Cardiac muscle cell (in vitro differentiated cells and primary cell): ENCODE measurements around the gene KLHL17. TPM values are rescaled to one million over a fixed set of nuclear protein-coding genes. Genes with fewer than 3 reads are reported as not detected.
"Not testable (repeated sequence)": the region's sequence is repeated elsewhere in the genome, so short reads cannot be mapped to it uniquely, and the experiment has no call there.

Experiments
- DNase-seq, 2 donors: peaks; one replicate each; pipeline versions ENCODE4 v3.0.0 to v3.0.0-alpha.2; 2010 to 2017; ENCODE audit warnings: low read depth in 1 of 2, low spot score in 1 of 2
- H3K27ac ChIP-seq: fragments of 200-600 bp; sonication (generic); 2 replicates; pipeline ENCODE4 v1.5.1; 2016
- H3K27me3 ChIP-seq: fragments of 200-600 bp; sonication (generic); 2 replicates; pipeline ENCODE4 v1.6.0; 2016; ENCODE audit warnings: control low read depth
- H3K36me3 ChIP-seq: fragments of 200-600 bp; sonication (generic); 2 replicates; pipeline ENCODE4 v1.5.1; 2016; ENCODE audit warnings: control low read depth
- H3K4me1 ChIP-seq: fragments of 200-600 bp; sonication (generic); 2 replicates; pipeline ENCODE4 v1.8.1; 2017; ENCODE audit warnings: low read depth, mild to moderate bottlenecking, mixed run types
- H3K4me3 ChIP-seq: fragments of 200-600 bp; sonication (generic); 2 replicates; pipeline ENCODE4 v1.5.1; 2016; ENCODE audit warnings: mild to moderate bottlenecking
- H3K9me3 ChIP-seq: fragments of 200-600 bp; sonication (generic); 2 replicates; pipeline ENCODE4 v1.5.1; 2017; ENCODE audit warnings: low read depth, mild to moderate bottlenecking, control low read depth
- polyA plus RNA-seq: library from polyadenylated mRNA; unstranded; fragments of >200 nt; fragmentation: Nextera tagmentation; extraction: Ambion mirVana; gene quantifications from 2 replicates; pipeline ENCODE4 v1.2.1, GENCODE V29; 2016
- total RNA-seq: library from RNA; depleted of rRNA; stranded (reverse); fragments of >200 nt; gene quantifications from 2 replicates; pipeline ENCODE4 v1.2.3, GENCODE V29; 2016
- TF ChIP-seq, protein P1 (sequence below): IDR thresholded peaks from 2 replicates; pipeline ENCODE4 v1.5.1; 2012; ENCODE audit warnings: low read depth, mild to moderate bottlenecking, low read length

Gene KLHL17
- total and polyA plus RNA-seq, 2 experiments from 2014 or later, result 31.5 to 42.9 TPM

DNA sequence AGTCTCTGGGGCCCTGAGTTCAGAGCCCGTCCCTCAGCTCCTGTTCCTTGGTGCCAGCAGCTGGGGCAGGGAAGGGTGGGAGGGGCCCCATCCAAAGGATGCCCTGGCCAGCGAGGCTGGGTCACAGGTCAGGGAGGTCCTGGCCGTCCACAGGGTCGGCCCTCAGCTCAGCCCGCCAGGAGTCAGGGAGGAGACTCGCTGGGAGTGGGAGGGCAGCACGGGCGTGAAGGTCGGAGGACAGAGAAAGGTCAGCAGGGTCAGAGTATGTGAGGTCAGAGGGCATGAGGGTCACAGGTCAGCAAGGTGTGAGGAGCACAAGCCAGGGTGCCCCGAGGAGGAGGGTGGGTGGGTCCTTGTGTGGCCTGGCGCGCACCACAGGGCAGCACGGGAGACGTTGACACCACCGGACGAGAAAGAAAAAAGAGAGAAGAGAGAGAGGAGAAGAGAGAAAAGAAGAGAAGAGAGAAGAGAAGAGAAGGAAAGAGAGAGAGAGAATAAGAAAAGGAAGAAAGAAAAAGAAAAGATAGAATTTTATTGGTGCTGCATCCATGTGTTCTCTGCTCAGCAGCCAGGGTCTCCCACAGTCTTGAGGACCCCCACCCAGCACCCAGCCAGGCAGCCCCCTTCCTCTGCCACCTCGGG lies 14.4 kb downstream of the KLHL17 start:
- Histone ChIP-seq H3K36me3 (no peaks in the 10 kb centered on the region), H3K9me3 (no peaks in the 10 kb centered on the region), H3K4me1 (no peaks in the 10 kb centered on the region), H3K27ac (no peak overlapping the region), H3K27me3 (peaks cover 59% of the 10 kb centered on the region), H3K4me3 (no peak overlapping the region)
- TF ChIP-seq, protein P1, sequence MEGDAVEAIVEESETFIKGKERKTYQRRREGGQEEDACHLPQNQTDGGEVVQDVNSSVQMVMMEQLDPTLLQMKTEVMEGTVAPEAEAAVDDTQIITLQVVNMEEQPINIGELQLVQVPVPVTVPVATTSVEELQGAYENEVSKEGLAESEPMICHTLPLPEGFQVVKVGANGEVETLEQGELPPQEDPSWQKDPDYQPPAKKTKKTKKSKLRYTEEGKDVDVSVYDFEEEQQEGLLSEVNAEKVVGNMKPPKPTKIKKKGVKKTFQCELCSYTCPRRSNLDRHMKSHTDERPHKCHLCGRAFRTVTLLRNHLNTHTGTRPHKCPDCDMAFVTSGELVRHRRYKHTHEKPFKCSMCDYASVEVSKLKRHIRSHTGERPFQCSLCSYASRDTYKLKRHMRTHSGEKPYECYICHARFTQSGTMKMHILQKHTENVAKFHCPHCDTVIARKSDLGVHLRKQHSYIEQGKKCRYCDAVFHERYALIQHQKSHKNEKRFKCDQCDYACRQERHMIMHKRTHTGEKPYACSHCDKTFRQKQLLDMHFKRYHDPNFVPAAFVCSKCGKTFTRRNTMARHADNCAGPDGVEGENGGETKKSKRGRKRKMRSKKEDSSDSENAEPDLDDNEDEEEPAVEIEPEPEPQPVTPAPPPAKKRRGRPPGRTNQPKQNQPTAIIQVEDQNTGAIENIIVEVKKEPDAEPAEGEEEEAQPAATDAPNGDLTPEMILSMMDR, result no peak
- DNase-seq, result no peak

DNA sequence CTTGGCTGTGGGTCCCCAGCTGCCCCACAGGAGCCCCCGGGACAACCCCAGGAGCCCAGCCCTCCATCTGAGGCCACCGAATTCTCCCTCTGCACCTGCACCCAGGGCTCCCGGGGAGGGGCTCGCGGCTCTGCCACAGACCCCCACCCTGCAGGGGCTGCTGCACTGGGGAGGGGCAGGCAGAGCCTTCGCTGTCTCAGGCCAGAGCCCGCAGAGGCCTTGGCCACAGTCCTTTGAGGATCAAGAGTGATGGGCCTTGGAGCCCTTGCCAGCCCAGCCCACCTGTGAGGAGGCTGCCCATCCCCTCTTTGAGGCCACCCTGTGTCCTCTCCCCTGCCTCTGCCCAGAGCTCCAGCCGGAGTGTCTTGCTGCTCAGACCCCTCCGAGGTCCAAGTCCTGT lies 15.0 kb downstream of the KLHL17 start:
- DNase-seq, result no peak
- peaks cover 53% of the 10 kb centered on the region for H3K27me3 ChIP-seq
- no peak overlapping the region for H3K4me3 ChIP-seq
- H3K4me1 ChIP-seq, result no peaks in the 10 kb centered on the region
- no peak overlapping the region for H3K27ac ChIP-seq
- no peaks in the 10 kb centered on the region for H3K36me3 ChIP-seq
- H3K9me3 ChIP-seq, result no peaks in the 10 kb centered on the region
- TF ChIP-seq, protein P1, result no peak

DNA sequence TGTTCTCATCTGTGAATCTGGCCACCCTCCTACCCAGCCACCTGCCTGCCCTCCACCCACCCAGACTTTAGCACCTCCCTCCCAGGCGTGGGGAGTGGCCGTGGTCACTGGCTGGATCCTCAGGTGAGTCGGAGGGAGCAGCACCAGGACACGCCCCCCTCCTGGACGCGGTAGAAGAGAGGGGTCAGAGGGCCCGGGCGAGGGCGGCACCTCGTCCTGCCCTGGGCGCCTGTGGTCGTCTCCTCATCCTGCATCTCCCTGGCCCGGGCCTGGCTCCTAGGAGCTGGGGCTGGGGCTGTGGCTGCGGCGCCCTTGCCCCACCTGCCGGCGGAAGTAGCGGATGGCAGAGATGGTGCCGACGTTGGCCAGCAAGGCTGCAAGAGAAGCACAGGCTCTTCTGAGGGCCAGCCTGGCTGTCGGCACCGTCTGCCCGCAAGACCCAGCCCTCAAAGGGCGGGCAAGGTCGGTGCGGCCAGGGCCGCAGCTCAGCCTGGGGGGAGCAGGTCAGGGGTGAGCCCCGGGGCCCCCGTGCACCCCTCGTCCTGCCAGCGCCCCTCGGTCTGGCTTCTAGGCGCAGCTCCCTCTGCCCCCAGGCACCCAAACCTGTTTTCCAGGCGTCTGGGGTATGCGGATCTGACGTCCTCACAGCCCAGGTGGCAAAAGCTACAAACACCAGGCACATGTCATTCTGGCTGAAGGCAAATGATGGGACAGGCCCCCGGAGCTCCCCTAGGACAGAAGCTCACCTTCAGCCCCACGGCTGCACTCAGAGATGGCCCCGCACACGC lies 15.7 kb downstream of the KLHL17 start:
- Histone ChIP-seq H3K27ac (no peak overlapping the region), H3K4me3 (no peak overlapping the region), H3K27me3 (peaks cover 46% of the 10 kb centered on the region), H3K9me3 (no peaks in the 10 kb centered on the region), H3K4me1 (peaks cover 3% of the 10 kb centered on the region), H3K36me3 (no peaks in the 10 kb centered on the region)
- TF ChIP-seq, protein P1, result peak; percentile 59
- DNase-seq, result peak; percentile 64 to 77

DNA sequence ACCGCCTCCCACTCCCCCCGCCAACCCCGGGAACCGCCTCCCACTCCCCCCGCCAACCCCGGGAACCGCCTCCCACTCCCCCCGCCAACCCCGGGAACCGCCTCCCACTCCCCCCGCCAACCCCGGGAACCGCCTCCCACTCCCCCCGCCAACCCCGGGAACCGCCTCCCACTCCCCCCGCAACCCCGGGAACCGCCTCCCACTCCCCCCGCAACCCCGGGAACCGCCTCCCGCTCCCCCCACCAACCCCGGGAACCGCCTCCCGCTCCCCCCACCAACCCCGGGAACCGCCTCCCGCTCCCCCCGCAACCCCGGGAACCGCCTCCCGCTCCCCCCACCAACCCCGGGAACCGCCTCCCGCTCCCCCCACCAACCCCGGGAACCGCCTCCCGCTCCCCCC lies 16.4 kb downstream of the KLHL17 start:
- not testable (repeated sequence) for H3K27ac ChIP-seq, H3K4me3 ChIP-seq, H3K4me1 ChIP-seq, H3K36me3 ChIP-seq, H3K9me3 ChIP-seq, DNase-seq
- H3K27me3 ChIP-seq, result peaks cover 39% of the 10 kb centered on the region

DNA sequence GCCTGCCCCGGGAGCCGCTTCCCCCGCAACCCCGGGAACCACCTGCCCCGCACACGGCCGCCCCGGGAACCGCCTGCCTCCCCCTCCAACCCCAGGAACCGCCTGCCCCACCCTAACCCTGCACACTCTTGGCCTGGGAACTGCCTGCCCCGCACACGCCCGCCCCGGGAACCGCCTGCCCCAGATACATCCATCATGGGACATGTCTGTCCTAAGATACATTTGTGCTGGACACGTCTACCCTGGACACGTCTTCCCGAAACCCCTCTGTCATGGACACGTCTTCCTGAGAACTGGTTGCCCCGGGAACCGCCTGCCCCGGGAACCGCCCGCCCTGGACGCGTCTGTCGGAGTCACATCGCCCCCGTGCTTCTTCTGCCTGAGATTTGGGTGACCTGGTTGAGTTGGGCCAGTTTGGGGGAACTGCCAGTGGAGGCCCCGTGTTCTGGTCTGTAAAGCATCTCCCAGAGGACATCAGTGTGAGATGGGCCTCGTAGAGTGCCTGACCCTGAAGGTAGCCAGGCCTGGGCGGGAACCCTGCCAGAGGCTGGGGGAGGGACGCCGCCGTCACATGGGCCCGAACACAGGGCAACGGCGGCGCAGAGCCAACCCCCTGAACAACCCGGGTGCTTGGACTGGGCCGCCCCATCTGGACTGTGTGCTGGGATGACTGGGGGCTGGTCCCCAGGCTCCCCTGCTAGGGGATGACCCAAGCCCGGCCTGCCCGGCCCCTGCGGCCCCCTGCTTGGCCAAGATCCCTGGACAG lies 17.9 kb downstream of the KLHL17 start:
- no peaks in the 10 kb centered on the region for H3K36me3 ChIP-seq
- peaks cover 31% of the 10 kb centered on the region for H3K27me3 ChIP-seq
- TF ChIP-seq, protein P1, result no peak
- no peak for DNase-seq
- H3K9me3 ChIP-seq, result no peaks in the 10 kb centered on the region
- no peak overlapping the region for H3K4me3 ChIP-seq
- H3K4me1 ChIP-seq, result peaks cover 3% of the 10 kb centered on the region
- H3K27ac ChIP-seq, result no peak overlapping the region
